ENCODE results near the gene UXT.
"Not testable (repeated sequence)": the region's sequence is repeated elsewhere in the genome, so short reads cannot be mapped to it uniquely, and the experiment has no call there.

The UXT gene

GRCh38 chrX:47683184-47683828, 24.3 kb upstream of the UXT start:
- Histone ChIP-seq H3K36me3 (ENCODE audit: control insufficient read depth in 2 of 2, insufficient read depth in 1 of 2, low read length in 2 of 2) (no peaks in the 10 kb centered on the region), H3K4me3 (ENCODE audit: low read depth, low read length) (no peak overlapping the region), H3K4me1 (ENCODE audit: control insufficient read depth, insufficient read depth, low read length) (no peaks in the 10 kb centered on the region), H3K9me3 (ENCODE audit: control insufficient read depth, insufficient read depth, low read depth, low read length) (no peaks in the 10 kb centered on the region), H3K27ac (ENCODE audit: extremely low read depth, low read depth, low read length) (no peak overlapping the region)
- TF ChIP-seq ZNF555 (tag by site-specific recombination; conservative IDR thresholded peaks at IDR 0.05), result no peak
- POLR2A ChIA-PET, result no interaction called here
- CTCF ChIA-PET, result interaction anchor here (0.5 kb wide), 1 partner anchor 887 kb away, joined by 3 read pairs; no protein-coding TSS in a partner anchor

GRCh38 chrX:47675959-47676859, 17.2 kb upstream of the UXT start:
- POLR2A ChIA-PET; CTCF ChIA-PET; H3K9me3 ChIP-seq (ENCODE audit: control insufficient read depth, insufficient read depth, low read depth, low read length); H3K36me3 ChIP-seq (ENCODE audit: control insufficient read depth in 2 of 2, insufficient read depth in 1 of 2, low read length in 2 of 2); H3K4me1 ChIP-seq (ENCODE audit: control insufficient read depth, insufficient read depth, low read length); H3K4me3 ChIP-seq (ENCODE audit: low read depth, low read length); H3K27ac ChIP-seq (ENCODE audit: extremely low read depth, low read depth, low read length): not testable (repeated sequence)
- TF ChIP-seq ZSCAN5A (tag by site-specific recombination; IDR thresholded peaks at IDR 0.05), result 0 out of 2 replicates have a peak, but pooled peaks have one; percentile 30

- CTCF ChIA-PET, result no interaction called here
These were observed 15.8 kb upstream of the UXT start for GRCh38 chrX:47674776-47675175.

More at GRCh38 chrX:47674776-47675175, 15.8 kb upstream of the UXT start:
- no peaks in the 10 kb centered on the region for H3K36me3 ChIP-seq (ENCODE audit: control insufficient read depth in 2 of 2, insufficient read depth in 1 of 2, low read length in 2 of 2)
- H3K9me3 ChIP-seq (ENCODE audit: control insufficient read depth, insufficient read depth, low read depth, low read length), result no peaks in the 10 kb centered on the region
- POLR2A ChIA-PET, result no interaction called here
- H3K4me1 ChIP-seq (ENCODE audit: control insufficient read depth, insufficient read depth, low read length), result no peaks in the 10 kb centered on the region
- TF ChIP-seq ZNF350 (tag by site-specific recombination; IDR thresholded peaks at IDR 0.05) (no peak), HOXC10 (CRISPR knock-in tag; IDR thresholded peaks at IDR 0.05) (no peak), ZNF585B (tag by site-specific recombination; IDR thresholded peaks at IDR 0.05) (no peak), YY2 (tag by site-specific recombination; IDR thresholded peaks at IDR 0.05) (no peak), ZNF621 (tag by site-specific recombination; IDR thresholded peaks at IDR 0.05) (no peak), ZNF394 (tag by site-specific recombination; IDR thresholded peaks at IDR 0.05; ENCODE audit: borderline replicate concordance) (no peak), ZBTB6 (tag by site-specific recombination; IDR thresholded peaks at IDR 0.05) (no peak), ZNF138 (tag by site-specific recombination; IDR thresholded peaks at IDR 0.05; ENCODE audit: borderline replicate concordance) (no peak), ZNF280C (tag by site-specific recombination; IDR thresholded peaks at IDR 0.05) (no peak), SCRT1 (tag by site-specific recombination; IDR thresholded peaks at IDR 0.05; ENCODE audit: borderline replicate concordance) (no peak), ZNF114 (tag by site-specific recombination; IDR thresholded peaks at IDR 0.05) (no peak), ZNF580 (tag by site-specific recombination; IDR thresholded peaks at IDR 0.05) (no peak), SP2 (tag by site-specific recombination; IDR thresholded peaks at IDR 0.05) (no peak), ATF2 (tag by site-specific recombination; IDR thresholded peaks at IDR 0.05; ENCODE audit: low read depth) (no peak), ZNF239 (tag by site-specific recombination; IDR thresholded peaks at IDR 0.05) (no peak), ZNF639 (tag by site-specific recombination; IDR thresholded peaks at IDR 0.05) (no peak), SETDB1 (IDR thresholded peaks at IDR 0.05; ENCODE audit: insufficient read length, low read length) (no peak)
- H3K27ac ChIP-seq (ENCODE audit: extremely low read depth, low read depth, low read length), result no peak overlapping the region
- no peak overlapping the region for H3K4me3 ChIP-seq (ENCODE audit: low read depth, low read length)
